GM23248 (cell line): ENCODE measurements around the gene POLR3A. TPM values are rescaled to one million over a fixed set of nuclear protein-coding genes. Genes with fewer than 3 reads are reported as not detected.

Experiments used
- DNase-seq: peaks from one replicate; pipeline ENCODE4 v3.0.0-alpha.2; 2015
- H2AFZ ChIP-seq: fragments of 200-600 bp; sonication (generic); 2 replicates; pipeline ENCODE4 v1.6.1; 2016; ENCODE audit warnings: antibody characterized with exemption
- H3F3A ChIP-seq: fragments of 200-600 bp; sonication (generic); 2 replicates; pipeline ENCODE4 v1.6.1; 2016; ENCODE audit warnings: mild to moderate bottlenecking, antibody characterized with exemption, mixed run types; ENCODE audit not compliant: insufficient read depth
- H3K27ac ChIP-seq: fragments of 200-600 bp; sonication (generic); 2 replicates; pipeline ENCODE4 v1.5.1; 2016; ENCODE audit warnings: mild to moderate bottlenecking
- H3K27me3 ChIP-seq: fragments of 200-600 bp; sonication (generic); replicated peaks from 2 replicates; pipeline ENCODE4 v1.6.1; 2016; ENCODE audit warnings: mild to moderate bottlenecking; ENCODE audit not compliant: insufficient read depth
- H3K36me3 ChIP-seq: fragments of 200-600 bp; sonication (generic); 2 replicates; pipeline ENCODE4 v1.6.1; 2016; ENCODE audit warnings: low read depth, mild to moderate bottlenecking
- H3K4me1 ChIP-seq: fragments of 200-600 bp; sonication (generic); 2 replicates; pipeline ENCODE4 v1.6.1; 2016; ENCODE audit warnings: mild to moderate bottlenecking; ENCODE audit not compliant: insufficient read depth
- H3K4me2 ChIP-seq: fragments of 200-600 bp; sonication (generic); one replicate; pipeline ENCODE4 v1.6.1; 2016; ENCODE audit warnings: mild to moderate bottlenecking; ENCODE audit not compliant: unreplicated experiment
- H3K4me3 ChIP-seq: fragments of 200-600 bp; sonication (generic); 2 replicates; pipeline ENCODE4 v1.5.1; 2016; ENCODE audit warnings: mild to moderate bottlenecking
- H3K79me2 ChIP-seq: fragments of 200-600 bp; sonication (generic); 2 replicates; pipeline ENCODE4 v1.6.1; 2016; ENCODE audit warnings: mild to moderate bottlenecking; ENCODE audit not compliant: insufficient read depth
- H3K9ac ChIP-seq: fragments of 200-600 bp; sonication (generic); 2 replicates; pipeline ENCODE4 v1.6.1; 2016; ENCODE audit warnings: mild to moderate bottlenecking
- H3K9me2 ChIP-seq: fragments of 200-600 bp; sonication (generic); 2 replicates; pipeline ENCODE4 v1.6.1; 2016; ENCODE audit warnings: mixed run types, mild to moderate bottlenecking, moderate library complexity; ENCODE audit not compliant: insufficient read depth
- H3K9me3 ChIP-seq: fragments of 200-600 bp; sonication (generic); one replicate; pipeline ENCODE4 v1.6.1; 2017; ENCODE audit warnings: low read depth
- H4K20me1 ChIP-seq: fragments of 200-600 bp; sonication (generic); 2 replicates; pipeline ENCODE4 v1.6.0; 2016; ENCODE audit not compliant: insufficient read depth
- EZH2 ChIP-seq: fragments of 200-600 bp; sonication (generic); IDR thresholded peaks from 2 replicates; pipeline ENCODE4 v1.6.1; 2018; ENCODE audit warnings: antibody characterized with exemption, mild to moderate bottlenecking; ENCODE audit not compliant: insufficient read depth, poor library complexity, severe bottlenecking
- EZH2phosphoT487 ChIP-seq: fragments of 200-600 bp; sonication (generic); IDR thresholded peaks from 2 replicates; pipeline ENCODE4 v1.6.1; 2018; ENCODE audit warnings: antibody characterized with exemption, moderate library complexity, mild to moderate bottlenecking, low read depth; ENCODE audit not compliant: insufficient read depth
- WGBS, 2 experiments: methylation state at CpG; one replicate each; pipeline ENCODE4 v1.1.6; 2015 to 2017; ENCODE audit warnings: low lambda C conversion rate in 2 of 2, low coverage in 1 of 2; ENCODE audit errors: missing lambda C conversion rate in 2 of 2; 5-methylcytosine and 5-hydroxymethylcytosine counted together
- in situ Hi-C: fragments of 300-500 bp; cut with MboI; formaldehyde crosslinking; loops from 2 replicates; pipeline ENCODE4 v1.15.0; 2020
- polyA plus RNA-seq: library from polyadenylated mRNA; unstranded; fragments of >200 nt; fragmentation: Nextera tagmentation; extraction: Ambion mirVana; gene quantifications from 2 replicates; pipeline ENCODE4 v1.2.1, GENCODE V29; 2016
- total RNA-seq: library from RNA; depleted of rRNA; stranded (reverse); fragments of >200 nt; shearing (Covaris generic); gene quantifications from 2 replicates; pipeline ENCODE4 v1.2.3, GENCODE V29; 2014

Gene POLR3A
- total and polyA plus RNA-seq, 2 experiments from 2014 or later, result 9.2 to 12.8 TPM

DNA sequence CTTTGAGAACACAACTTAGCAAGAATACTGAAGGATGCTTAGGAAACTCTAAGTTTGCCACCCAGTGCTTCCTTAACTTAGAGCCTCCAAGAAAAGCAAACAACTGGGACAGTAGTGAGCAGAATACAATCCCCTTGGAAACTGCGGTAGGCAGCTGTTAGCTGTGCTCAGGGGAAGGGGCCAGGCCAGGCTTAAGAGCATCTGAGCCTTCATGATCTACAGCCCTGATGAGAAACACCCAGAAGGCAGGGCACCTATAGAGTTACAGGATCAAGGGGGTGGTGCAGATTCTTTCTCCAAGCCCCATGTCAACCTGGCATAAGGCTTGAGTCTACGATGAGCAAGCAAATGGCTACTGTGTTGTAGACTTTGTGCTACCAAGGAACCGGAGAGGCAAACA, 51.4 kb downstream of the POLR3A start:
- no peaks in the 10 kb centered on the region for H4K20me1 ChIP-seq
- DNase-seq, result no peak
- peaks cover 15% of the 10 kb centered on the region for H3F3A ChIP-seq
- TF ChIP-seq EZH2phosphoT487 (no peak), EZH2 (no peak)
- no peak overlapping the region for H3K4me3 ChIP-seq
- no peak overlapping the region for H3K9ac ChIP-seq
- H3K79me2 ChIP-seq, result peaks cover 6% of the 10 kb centered on the region; the same call in 1 of the 2 replicates
- H2AFZ ChIP-seq, result no peak overlapping the region
- H3K4me1 ChIP-seq, result no peaks in the 10 kb centered on the region
- 93 to 98% methylated on average over 3 of the region's 3 CpGs for WGBS, 2 experiments
- in situ Hi-C loops, result loop anchor here (10.0 kb wide), 1 partner anchor 123 kb away; no protein-coding TSS in a partner anchor
- H3K9me2 ChIP-seq, result no peaks in the 10 kb centered on the region
- no peak overlapping the region for H3K4me2 ChIP-seq
- no peaks in the 10 kb centered on the region for H3K9me3 ChIP-seq
- no peak overlapping the region for H3K27ac ChIP-seq
- H3K36me3 ChIP-seq, result peaks cover 44% of the 10 kb centered on the region
- H3K27me3 ChIP-seq, result no peaks in the 10 kb centered on the region

GRCh38 chr10:77977016-77977415, 52.3 kb downstream of the POLR3A start:
- no peaks in the 10 kb centered on the region for H3K9me3 ChIP-seq
- WGBS, 2 experiments, result 82 to 94% methylated on average over 7 of the region's 7 CpGs
- H3K4me2 ChIP-seq, result no peak overlapping the region
- peaks cover 35% of the 10 kb centered on the region for H3K36me3 ChIP-seq
- no peaks in the 10 kb centered on the region for H3K9me2 ChIP-seq
- H3K4me3 ChIP-seq, result no peak overlapping the region
- no peak for DNase-seq
- H3K27me3 ChIP-seq, result no peaks in the 10 kb centered on the region
- H3K79me2 ChIP-seq, result peaks cover 6% of the 10 kb centered on the region; the same call in 1 of the 2 replicates
- H3K27ac ChIP-seq, result no peak overlapping the region
- H3K4me1 ChIP-seq, result no peaks in the 10 kb centered on the region
- H4K20me1 ChIP-seq, result no peaks in the 10 kb centered on the region
- H3F3A ChIP-seq, result peaks cover 23% of the 10 kb centered on the region
- no peak overlapping the region for H3K9ac ChIP-seq
- TF ChIP-seq EZH2 (no peak), EZH2phosphoT487 (no peak)
- no peak overlapping the region for H2AFZ ChIP-seq
- in situ Hi-C loops, result loop anchor here (10.0 kb wide), 1 partner anchor 122 kb away; no protein-coding TSS in a partner anchor

- Histone ChIP-seq H3K27ac (no peak overlapping the region), H3K4me2 (no peak overlapping the region), H3K4me1 (peaks cover 16% of the 10 kb centered on the region), H4K20me1 (no peaks in the 10 kb centered on the region), H3K27me3 (no peaks in the 10 kb centered on the region), H3K9me2 (no peaks in the 10 kb centered on the region), H3K9ac (no peak overlapping the region), H3K9me3 (no peaks in the 10 kb centered on the region), H3K79me2 (no peaks in the 10 kb centered on the region), H2AFZ (no peak overlapping the region), H3F3A (peaks cover 36% of the 10 kb centered on the region), H3K36me3 (peaks cover 20% of the 10 kb centered on the region), H3K4me3 (no peak overlapping the region)
- no peak for DNase-seq
- TF ChIP-seq EZH2 (no peak), EZH2phosphoT487 (no peak)
- WGBS, 2 experiments, result 86 to 88% methylated on average over 9 of the region's 9 CpGs
- in situ Hi-C loops, result loop anchor here (10.0 kb wide), 1 partner anchor 120 kb away; no protein-coding TSS in a partner anchor
Measured at GRCh38 chr10:77975086-77975666, 54.1 kb downstream of the POLR3A start.

DNA sequence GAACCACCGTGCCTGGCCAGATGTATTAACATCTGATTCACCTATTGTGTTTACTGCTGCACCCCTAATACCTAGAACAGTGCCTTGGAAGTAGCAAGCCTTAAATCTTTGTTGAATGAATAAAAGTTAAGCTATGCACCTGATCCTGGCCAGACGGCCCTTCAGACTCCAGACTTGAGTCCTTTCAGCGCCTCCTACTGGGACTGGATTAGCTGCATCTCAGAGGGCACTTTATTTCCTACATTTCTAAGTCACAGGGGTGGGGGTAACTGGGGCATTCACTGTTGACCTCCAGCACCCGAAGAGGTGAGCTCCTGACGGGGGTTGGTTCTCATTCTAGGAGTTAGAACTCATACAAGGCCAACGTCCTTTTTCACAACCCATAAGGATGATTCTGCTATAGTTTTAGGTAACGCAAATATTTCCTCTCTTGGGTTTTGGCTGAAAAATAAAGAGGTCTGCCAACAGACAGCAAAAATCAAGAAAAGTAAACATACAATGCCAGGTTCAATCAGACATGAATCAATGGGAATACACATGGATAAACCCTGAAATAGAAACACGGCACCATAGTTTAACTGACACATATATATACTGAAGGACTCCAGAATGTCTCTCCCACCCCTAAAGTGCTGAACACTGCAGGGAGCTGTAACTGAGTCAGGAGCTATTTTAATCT, 54.8 kb downstream of the POLR3A start:
- no peak overlapping the region for H2AFZ ChIP-seq
- H3K79me2 ChIP-seq, result no peaks in the 10 kb centered on the region
- DNase-seq, result peak; percentile 54
- no peak overlapping the region for H3K27ac ChIP-seq
- no peak for TF ChIP-seq EZH2phosphoT487
- TF ChIP-seq EZH2, result no peak
- 89 to 93% methylated on average over 8 of the region's 8 CpGs for WGBS, 2 experiments
- no peak overlapping the region for H3K4me2 ChIP-seq
- H3K27me3 ChIP-seq, result no peaks in the 10 kb centered on the region
- H3F3A ChIP-seq, result peaks cover 36% of the 10 kb centered on the region
- H4K20me1 ChIP-seq, result no peaks in the 10 kb centered on the region
- no peak overlapping the region for H3K4me3 ChIP-seq
- H3K9me3 ChIP-seq, result no peaks in the 10 kb centered on the region
- peaks cover 13% of the 10 kb centered on the region for H3K36me3 ChIP-seq
- no peaks in the 10 kb centered on the region for H3K9me2 ChIP-seq
- H3K4me1 ChIP-seq, result peaks cover 16% of the 10 kb centered on the region
- H3K9ac ChIP-seq, result no peak overlapping the region
- in situ Hi-C loops, result loop anchor here (10.0 kb wide), 1 partner anchor 120 kb away; no protein-coding TSS in a partner anchor
